Stimulated activated CD8-positive, alpha-beta memory T cell treated with anti-CD3 and anti-CD28 coated beads, Interleukin-2, amount 100 ng/mL, for 1 hour (primary cell): Measurements from ENCODE around the gene SYNDIG1L.

Experiments
- DNase-seq, 2 donors: peaks; one replicate each; pipeline ENCODE4 v3.0.0-alpha.2; 2020; ENCODE audit warnings: low read depth in 2 of 2

Gene SYNDIG1L

GRCh38 chr14:74362361-74362915, 63.6 kb downstream of the SYNDIG1L start:
- peak; percentile 33 to 37 for DNase-seq

- DNase-seq: no peak
These were observed 65.8 kb downstream of the SYNDIG1L start for GRCh38 chr14:74360163-74360562.

GRCh38 chr14:74358176-74358829, 67.7 kb downstream of the SYNDIG1L start:
- DNase-seq: no peak

DNA sequence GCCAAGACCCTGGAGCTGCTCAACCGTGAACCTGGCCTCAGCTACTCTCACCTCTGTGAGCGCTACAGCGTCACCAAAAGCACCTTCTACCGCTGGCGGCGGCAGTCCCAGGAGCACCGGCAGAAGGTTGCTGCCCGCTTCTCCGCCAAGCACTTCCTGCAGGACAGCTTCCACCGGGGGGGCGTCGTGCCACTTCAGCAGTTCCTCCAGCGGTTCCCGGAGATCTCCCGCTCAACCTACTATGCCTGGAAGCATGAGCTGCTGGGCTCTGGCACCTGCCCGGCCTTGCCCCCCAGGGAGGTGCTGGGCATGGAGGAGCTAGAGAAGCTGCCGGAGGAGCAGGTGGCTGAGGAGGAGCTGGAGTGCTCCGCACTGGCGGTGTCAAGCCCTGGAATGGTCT, 68.4 kb downstream of the SYNDIG1L start:
- no peak for DNase-seq

DNA sequence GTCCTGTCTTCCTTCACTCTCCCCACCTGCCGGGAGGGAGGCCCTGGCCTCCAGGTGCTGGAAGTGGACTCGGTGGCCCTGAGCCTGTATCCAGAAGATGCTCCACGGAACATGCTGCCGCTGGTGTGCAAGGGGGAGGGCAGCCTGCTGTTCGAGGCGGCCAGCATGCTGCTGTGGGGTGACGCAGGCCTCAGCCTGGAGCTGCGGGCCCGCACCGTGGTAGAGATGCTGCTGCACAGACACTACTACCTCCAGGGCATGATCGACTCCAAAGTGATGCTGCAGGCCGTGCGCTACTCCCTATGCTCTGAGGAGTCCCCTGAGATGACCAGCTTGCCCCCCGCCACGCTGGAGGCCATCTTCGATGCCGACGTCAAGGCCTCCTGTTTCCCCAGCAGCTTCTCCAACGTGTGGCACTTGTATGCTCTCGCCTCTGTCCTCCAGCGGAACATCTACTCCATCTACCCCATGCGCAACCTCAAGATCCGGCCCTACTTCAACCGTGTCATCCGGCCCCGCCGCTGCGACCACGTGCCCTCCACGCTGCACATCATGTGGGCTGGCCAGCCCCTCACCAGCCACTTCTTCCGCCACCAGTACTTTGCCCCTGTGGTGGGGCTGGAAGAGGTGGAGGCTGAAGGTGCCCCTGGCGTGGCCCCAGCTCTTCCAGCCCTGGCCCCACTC, 69.0 kb downstream of the SYNDIG1L start:
- DNase-seq: no peak
